ENCODE results near the gene VWA5B1.

DNA sequence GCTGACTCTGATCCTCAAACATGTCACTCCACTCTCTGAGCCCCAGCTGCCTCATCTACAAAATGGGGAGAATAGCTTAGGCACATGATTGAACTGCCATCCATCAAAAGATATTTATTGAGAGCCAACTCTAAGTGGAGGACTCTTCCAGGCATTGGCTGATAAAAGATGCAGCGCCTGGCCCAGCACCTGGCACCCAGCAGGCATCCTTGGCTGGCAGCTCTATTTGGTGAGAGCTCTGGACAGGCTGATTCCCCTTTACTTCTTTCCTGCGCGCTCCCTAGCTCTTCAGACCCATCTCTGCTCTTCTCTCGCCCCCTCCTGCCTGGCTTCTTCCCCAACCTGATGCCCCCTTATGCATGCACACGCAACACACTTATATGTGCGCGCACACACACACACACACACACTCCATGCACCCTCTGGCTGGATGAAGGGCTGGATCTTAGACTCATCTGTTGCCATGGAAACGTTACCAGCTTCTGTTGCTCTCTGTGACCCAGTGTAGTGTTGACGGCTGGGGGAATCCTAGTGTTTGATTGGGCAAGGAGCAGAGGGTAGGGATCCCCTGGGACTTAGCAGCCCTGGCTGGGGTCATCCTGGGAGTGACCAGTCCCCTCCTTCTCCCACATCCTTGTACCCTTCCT is 49.3 kb downstream of the VWA5B1 start:
- TF ChIP-seq EZH2 (IDR thresholded peaks at IDR 0.05) = no peak
- no peak for TF ChIP-seq POLR2AphosphoS5 (IDR thresholded peaks at IDR 0.05; ENCODE audit: borderline replicate concordance, low read depth, low read length)
- TF ChIP-seq FOXP2 (optimal IDR thresholded peaks at IDR 0.05; ENCODE audit: control extremely low read depth, extremely low read length, insufficient read depth) = no peak

All from SK-N-MC (cell line).